Large intestine (tissue), 3 donors: Measurements from ENCODE around the gene THAP7. TPM values are rescaled to one million over a fixed set of nuclear protein-coding genes. Genes with fewer than 3 reads are reported as not detected.
A peak's percentile ranks its signal among the peaks of the same experiment; 100 is the strongest.
"Not testable (repeated sequence)": the region's sequence is repeated elsewhere in the genome, so short reads cannot be mapped to it uniquely, and the experiment has no call there.

Experiments used
- DNase-seq, 2 donors: peaks; one replicate each; pipeline versions ENCODE4 v3.0.0 to v3.0.0-alpha.2; 2013
- H3K27ac ChIP-seq: one replicate; pipeline ENCODE4 v1.5.1; 2013; ENCODE audit warnings: low read length
- H3K27me3 ChIP-seq: 2 replicates; pipeline ENCODE4 v1.6.1; 2013; ENCODE audit warnings: low read length; ENCODE audit not compliant: control insufficient read depth, insufficient read depth
- H3K36me3 ChIP-seq: 2 replicates; pipeline ENCODE4 v1.6.1; 2013; ENCODE audit warnings: low read length; ENCODE audit not compliant: control insufficient read depth, insufficient read depth
- H3K4me1 ChIP-seq: one replicate; pipeline ENCODE4 v1.6.1; 2013; ENCODE audit warnings: low read length; ENCODE audit not compliant: control insufficient read depth, insufficient read depth
- H3K4me3 ChIP-seq: one replicate; pipeline ENCODE4 v1.5.1; 2013; ENCODE audit warnings: low read length
- H3K9me3 ChIP-seq: one replicate; pipeline ENCODE4 v1.6.1; 2013; ENCODE audit warnings: mild to moderate bottlenecking, low read depth, low read length, moderate library complexity; ENCODE audit not compliant: control insufficient read depth
- WGBS: methylation state at CpG from one replicate; pipeline ENCODE4 v1.1.5; 2013; ENCODE audit warnings: low lambda C conversion rate; ENCODE audit not compliant: insufficient coverage; 5-methylcytosine and 5-hydroxymethylcytosine counted together
- polyA plus RNA-seq: library from polyadenylated mRNA; unstranded; fragments of 120-200 nt; gene quantifications from one replicate; pipeline ENCODE4 v1.2.1, GENCODE V29; 2013

Gene THAP7
- polyA plus RNA-seq, 1 donor: 27.0 TPM

GRCh38 chr22:21013657-21014201 is 11.8 kb upstream of the THAP7 start:
- no peaks in the 10 kb centered on the region for H3K36me3 ChIP-seq
- H3K4me1 ChIP-seq: peaks cover 17% of the 10 kb centered on the region
- H3K27ac ChIP-seq: peak overlapping the region; percentile 65
- DNase-seq: no peak
- H3K9me3 ChIP-seq: no peaks in the 10 kb centered on the region
- H3K4me3 ChIP-seq: peak overlapping the region; percentile 42
- no CpG with 5 or more reads among the region's 24 CpGs for WGBS
- no peaks in the 10 kb centered on the region for H3K27me3 ChIP-seq

DNA sequence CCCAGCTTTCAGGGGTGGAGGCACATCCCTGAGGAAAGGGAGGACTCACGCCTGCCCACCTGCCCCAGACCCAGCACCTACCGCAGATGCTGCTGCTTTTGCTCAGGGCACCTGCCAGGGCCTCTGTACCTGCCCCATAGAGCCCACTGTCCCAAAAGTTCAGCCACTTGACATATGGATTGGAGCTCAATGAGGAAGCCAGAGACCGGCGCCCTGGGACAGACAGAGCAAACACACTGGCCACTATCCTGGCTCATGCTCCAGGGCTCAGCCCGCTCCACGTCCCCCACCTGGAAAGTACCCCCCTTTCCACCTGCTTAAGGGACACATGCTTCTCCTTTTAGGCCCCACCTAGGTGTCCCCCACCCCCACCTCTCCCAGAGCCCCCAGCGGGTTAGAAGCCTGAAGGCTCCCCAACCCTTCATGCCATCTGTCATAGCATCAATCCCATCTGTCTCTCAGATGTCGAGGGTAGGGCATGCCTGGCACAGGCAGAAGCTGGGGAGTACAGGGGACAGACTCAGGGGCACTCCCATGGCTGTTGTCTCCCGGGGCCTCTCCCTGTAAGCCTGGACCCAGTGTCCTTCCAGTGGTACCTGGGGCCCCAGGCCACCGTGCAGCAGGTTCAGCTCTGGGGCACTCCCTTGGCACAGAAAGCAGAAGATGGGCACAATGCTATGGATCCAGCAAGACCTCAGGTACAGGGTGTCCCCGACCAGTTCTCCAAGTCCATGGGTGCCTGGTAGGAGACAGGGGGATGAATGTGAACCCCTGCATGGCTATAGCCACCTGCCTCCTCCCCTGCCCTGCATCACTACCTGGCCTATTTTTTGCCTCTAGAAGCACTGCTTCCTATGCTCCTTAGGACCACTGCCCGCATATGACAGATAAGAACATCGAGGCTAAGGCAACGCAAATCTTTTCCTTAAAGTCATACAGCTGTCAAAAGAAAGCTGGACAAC is 10.8 kb upstream of the THAP7 start:
- Histone ChIP-seq H3K4me3 (no peak overlapping the region), H3K27ac (no peak overlapping the region), H3K27me3 (no peaks in the 10 kb centered on the region), H3K36me3 (no peaks in the 10 kb centered on the region), H3K9me3 (no peaks in the 10 kb centered on the region), H3K4me1 (peaks cover 17% of the 10 kb centered on the region)
- DNase-seq: no peak
- no CpG with 5 or more reads among the region's 14 CpGs for whole genome bisulfite sequencing

- no peak for DNase-seq
- Histone ChIP-seq H3K4me1 (peaks cover 14% of the 10 kb centered on the region), H3K27me3 (no peaks in the 10 kb centered on the region), H3K36me3 (no peaks in the 10 kb centered on the region), H3K9me3 (no peaks in the 10 kb centered on the region), H3K27ac (no peak overlapping the region), H3K4me3 (no peak overlapping the region)
- no CpG with 5 or more reads among the region's 3 CpGs for WGBS
Measured at GRCh38 chr22:21010426-21011113, 8.7 kb upstream of the THAP7 start.

DNA sequence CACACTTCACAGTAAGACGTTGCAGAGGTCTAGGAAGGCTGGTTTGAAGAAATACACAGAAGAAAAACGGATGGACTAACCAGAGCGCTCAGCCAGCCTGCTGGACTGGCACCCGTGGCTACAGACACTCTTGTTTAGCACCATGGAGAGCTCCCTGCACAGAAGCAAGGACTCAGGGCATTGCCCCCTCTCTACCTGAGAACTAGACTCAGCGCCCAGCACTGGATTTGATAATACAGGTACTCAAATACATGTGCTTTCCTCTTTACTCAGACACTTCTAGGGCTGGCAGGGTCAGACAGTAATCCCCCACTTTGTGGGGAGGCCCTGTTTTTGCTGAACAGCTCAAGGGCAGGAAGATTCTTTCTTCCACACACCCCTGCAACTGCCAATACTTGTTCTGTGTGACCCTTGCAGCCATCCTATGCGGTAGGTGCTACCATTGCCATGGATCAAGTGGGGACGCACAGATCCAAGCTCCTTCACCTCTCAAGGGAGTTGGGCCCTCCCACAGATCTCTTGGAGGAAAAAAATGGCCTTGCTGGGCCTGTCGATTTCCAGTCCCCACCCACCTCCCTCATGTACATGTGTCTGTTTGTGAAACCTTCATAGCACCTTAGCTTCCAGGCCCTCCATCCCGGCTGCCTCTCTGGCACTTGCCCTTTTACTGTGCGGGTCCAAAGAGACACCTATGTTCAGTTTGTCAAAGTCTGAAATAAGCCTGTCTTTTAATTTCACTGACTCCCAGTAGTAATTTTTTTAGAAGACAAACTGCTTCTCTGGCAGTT is 7.9 kb upstream of the THAP7 start:
- no peaks in the 10 kb centered on the region for H3K36me3 ChIP-seq
- H3K27me3 ChIP-seq: no peaks in the 10 kb centered on the region
- peaks cover 6% of the 10 kb centered on the region for H3K4me1 ChIP-seq
- H3K9me3 ChIP-seq: no peaks in the 10 kb centered on the region
- H3K4me3 ChIP-seq: no peak overlapping the region
- WGBS: no CpG with 5 or more reads among the region's 10 CpGs
- H3K27ac ChIP-seq: no peak overlapping the region
- peak; percentile 54 to 61 for DNase-seq

- H3K36me3 ChIP-seq, DNase-seq, H3K4me3 ChIP-seq, H3K27ac ChIP-seq, H3K9me3 ChIP-seq, H3K4me1 ChIP-seq, H3K27me3 ChIP-seq: not testable (repeated sequence)
- no CpG with 5 or more reads among the region's 13 CpGs for WGBS
Measured at GRCh38 chr22:21009208-21009607, 7.3 kb upstream of the THAP7 start.

DNA sequence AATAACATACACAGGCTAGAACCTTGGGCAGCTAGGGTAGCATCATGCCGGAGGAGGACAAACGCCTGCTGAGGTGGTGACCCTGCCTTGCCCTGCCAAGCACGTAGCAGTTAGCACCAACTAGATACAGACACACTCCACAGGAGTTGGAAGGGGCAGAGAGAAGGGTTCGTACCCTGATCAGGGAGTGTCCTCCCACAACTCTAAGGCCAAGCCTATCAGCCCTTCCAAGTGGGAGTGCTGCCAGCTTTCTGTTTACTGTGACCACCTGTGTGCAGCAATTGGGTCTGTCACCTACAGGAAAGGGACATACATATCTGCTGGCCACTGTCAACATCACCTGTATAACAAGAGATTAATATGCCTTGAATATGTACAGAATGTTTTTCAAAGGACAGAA is 1.9 kb upstream of the THAP7 start:
- Histone ChIP-seq H3K4me3 (no peak overlapping the region), H3K27me3 (no peaks in the 10 kb centered on the region), H3K27ac (peak overlapping the region; percentile 100), H3K4me1 (peaks cover 20% of the 10 kb centered on the region), H3K9me3 (no peaks in the 10 kb centered on the region), H3K36me3 (peaks cover 17% of the 10 kb centered on the region)
- peak in 1 of 2 donors; percentile 33 for DNase-seq
- WGBS: no CpG with 5 or more reads among the region's 4 CpGs

- H3K4me3 ChIP-seq: peak overlapping the region; percentile 94
- no peaks in the 10 kb centered on the region for H3K27me3 ChIP-seq
- H3K9me3 ChIP-seq: no peaks in the 10 kb centered on the region
- peaks cover 20% of the 10 kb centered on the region for H3K4me1 ChIP-seq
- no peak for DNase-seq
- H3K27ac ChIP-seq: peak overlapping the region; percentile 100
- H3K36me3 ChIP-seq: peaks cover 43% of the 10 kb centered on the region
- WGBS: no CpG with 5 or more reads among the region's 26 CpGs
Measured at GRCh38 chr22:21000987-21001600, 824 bp downstream of the THAP7 start.

GRCh38 chr22:21000207-21000986 is 1.5 kb downstream of the THAP7 start:
- peaks cover 20% of the 10 kb centered on the region for H3K4me1 ChIP-seq
- peak overlapping the region; percentile 94 for H3K4me3 ChIP-seq
- H3K27me3 ChIP-seq: no peaks in the 10 kb centered on the region
- H3K9me3 ChIP-seq: no peaks in the 10 kb centered on the region
- WGBS: no CpG with 5 or more reads among the region's 22 CpGs
- peaks cover 46% of the 10 kb centered on the region for H3K36me3 ChIP-seq
- DNase-seq: no peak
- H3K27ac ChIP-seq: no peak overlapping the region
